ENCODE data around the gene CNTNAP1. TPM values are rescaled to one million over a fixed set of nuclear protein-coding genes. Genes with fewer than 3 reads are reported as not detected.

CNTNAP1 gene
- polyA plus RNA-seq, 1 experiment: 90.6 TPM

- no peak overlapping the region for H3K4me3 ChIP-seq (ENCODE audit: low read depth, low read length)
- CTCF ChIA-PET: interaction anchor here (3.0 kb wide), 1 partner anchor 15 kb away, joined by 10 read pairs; no protein-coding TSS in a partner anchor
Measured at GRCh38 chr17:42694524-42694923, 12.2 kb downstream of the CNTNAP1 start.

DNA sequence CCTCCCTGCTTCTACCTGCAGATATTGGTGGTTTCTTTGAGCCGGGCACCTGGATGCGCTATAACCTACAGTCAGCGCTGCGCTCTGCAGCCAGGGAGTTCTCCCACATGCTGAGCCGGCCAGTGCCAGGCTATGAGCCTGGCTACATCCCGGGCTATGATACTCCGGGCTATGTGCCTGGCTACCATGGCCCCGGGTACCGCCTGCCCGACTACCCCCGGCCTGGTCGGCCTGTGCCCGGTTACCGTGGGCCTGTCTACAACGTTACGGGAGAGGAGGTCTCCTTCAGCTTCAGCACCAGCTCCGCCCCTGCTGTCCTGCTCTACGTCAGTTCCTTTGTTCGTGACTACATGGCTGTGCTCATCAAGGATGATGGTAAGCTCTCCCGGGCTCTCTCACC is 13.2 kb downstream of the CNTNAP1 start:
- DNase-seq (ENCODE audit: low read depth): no peak
- H3K4me3 ChIP-seq (ENCODE audit: low read depth, low read length): no peak overlapping the region
- H3K27me3 ChIP-seq (ENCODE audit: control insufficient read depth, insufficient read depth, low read length): no peaks in the 10 kb centered on the region
- CTCF ChIA-PET: no interaction called here
- peaks cover 30% of the 10 kb centered on the region for H3K36me3 ChIP-seq (ENCODE audit: control insufficient read depth, insufficient read depth, low read length)
- TF ChIP-seq, protein P1, sequence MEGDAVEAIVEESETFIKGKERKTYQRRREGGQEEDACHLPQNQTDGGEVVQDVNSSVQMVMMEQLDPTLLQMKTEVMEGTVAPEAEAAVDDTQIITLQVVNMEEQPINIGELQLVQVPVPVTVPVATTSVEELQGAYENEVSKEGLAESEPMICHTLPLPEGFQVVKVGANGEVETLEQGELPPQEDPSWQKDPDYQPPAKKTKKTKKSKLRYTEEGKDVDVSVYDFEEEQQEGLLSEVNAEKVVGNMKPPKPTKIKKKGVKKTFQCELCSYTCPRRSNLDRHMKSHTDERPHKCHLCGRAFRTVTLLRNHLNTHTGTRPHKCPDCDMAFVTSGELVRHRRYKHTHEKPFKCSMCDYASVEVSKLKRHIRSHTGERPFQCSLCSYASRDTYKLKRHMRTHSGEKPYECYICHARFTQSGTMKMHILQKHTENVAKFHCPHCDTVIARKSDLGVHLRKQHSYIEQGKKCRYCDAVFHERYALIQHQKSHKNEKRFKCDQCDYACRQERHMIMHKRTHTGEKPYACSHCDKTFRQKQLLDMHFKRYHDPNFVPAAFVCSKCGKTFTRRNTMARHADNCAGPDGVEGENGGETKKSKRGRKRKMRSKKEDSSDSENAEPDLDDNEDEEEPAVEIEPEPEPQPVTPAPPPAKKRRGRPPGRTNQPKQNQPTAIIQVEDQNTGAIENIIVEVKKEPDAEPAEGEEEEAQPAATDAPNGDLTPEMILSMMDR (IDR thresholded peaks at IDR 0.05; ENCODE audit: insufficient read depth, low read depth, low read length): no peak
- POLR2A ChIA-PET: no interaction called here

More at GRCh38 chr17:42694524-42694923, 12.2 kb downstream of the CNTNAP1 start:
- POLR2A ChIA-PET: interaction anchor here (0.7 kb wide), 1 partner anchor 100 kb away, joined by 4 read pairs; no protein-coding TSS in a partner anchor
- no peak for DNase-seq (ENCODE audit: low read depth)
- TF ChIP-seq, protein P1 (IDR thresholded peaks at IDR 0.05; ENCODE audit: insufficient read depth, low read depth, low read length): no peak
- peaks cover 30% of the 10 kb centered on the region for H3K36me3 ChIP-seq (ENCODE audit: control insufficient read depth, insufficient read depth, low read length)
- H3K27me3 ChIP-seq (ENCODE audit: control insufficient read depth, insufficient read depth, low read length): no peaks in the 10 kb centered on the region

GRCh38 chr17:42697108-42697811 is 14.9 kb downstream of the CNTNAP1 start:
- no peak overlapping the region for H3K4me3 ChIP-seq (ENCODE audit: low read depth, low read length)
- ChIA-PET CTCF (interaction anchor here (0.6 to 2.9 kb wide), 4 partner anchors 16 to 119 kb away, joined by 3 to 9 read pairs (median 6); partner anchors contain the start of genes CCR10 and PSMC3IP), POLR2A (no interaction called here)
- TF ChIP-seq, protein P1 (IDR thresholded peaks at IDR 0.05; ENCODE audit: insufficient read depth, low read depth, low read length): no peak
- DNase-seq (ENCODE audit: low read depth): no peak
- peaks cover 25% of the 10 kb centered on the region for H3K36me3 ChIP-seq (ENCODE audit: control insufficient read depth, insufficient read depth, low read length)
- H3K27me3 ChIP-seq (ENCODE audit: control insufficient read depth, insufficient read depth, low read length): no peaks in the 10 kb centered on the region

DNA sequence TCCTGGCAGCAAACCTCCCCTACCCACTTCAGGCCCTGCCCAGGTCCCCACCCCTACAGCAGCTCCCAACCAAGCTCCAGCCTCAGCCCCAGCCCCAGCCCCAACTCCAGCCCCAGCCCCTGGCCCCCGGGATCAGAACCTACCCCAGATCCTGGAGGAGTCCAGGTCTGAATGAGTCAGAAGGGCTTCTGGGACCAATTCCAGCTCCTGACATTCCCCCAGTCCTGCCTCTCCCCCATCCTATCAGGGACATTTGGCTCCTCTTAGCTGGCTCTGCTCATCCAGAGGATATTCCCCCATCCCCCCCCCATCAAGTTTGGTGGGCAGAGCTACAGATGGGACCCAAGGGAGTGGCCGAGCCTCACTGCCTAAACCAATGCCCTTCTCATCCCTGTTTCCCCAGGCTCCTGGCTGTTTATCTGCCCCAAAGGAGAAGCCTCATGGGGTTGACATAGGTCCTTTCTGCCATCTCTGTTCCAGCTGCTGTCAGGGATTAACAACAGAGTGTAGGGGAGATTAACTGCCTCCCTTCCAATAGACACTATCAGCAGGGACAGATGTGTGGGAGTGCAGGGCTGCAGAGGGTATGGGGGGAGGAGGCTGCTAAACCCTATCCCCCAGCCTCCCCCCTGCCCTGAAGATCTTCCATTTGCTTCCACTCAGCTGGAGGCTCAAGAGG is 16.5 kb downstream of the CNTNAP1 start:
- ChIA-PET POLR2A (interaction anchor here (0.6 kb wide), 1 partner anchor 163 kb away, joined by 3 read pairs; the partner anchor contains the start of gene NAGLU), CTCF (interaction anchor here (0.8 to 2.9 kb wide), 3 partner anchors 15 to 121 kb away, joined by 3 to 9 read pairs (median 8); partner anchors contain the start of gene PSMC3IP)
- DNase-seq (ENCODE audit: low read depth): peak; percentile 40
- H3K27me3 ChIP-seq (ENCODE audit: control insufficient read depth, insufficient read depth, low read length): no peaks in the 10 kb centered on the region
- TF ChIP-seq, protein P1 (IDR thresholded peaks at IDR 0.05; ENCODE audit: insufficient read depth, low read depth, low read length): no peak
- peaks cover 24% of the 10 kb centered on the region for H3K36me3 ChIP-seq (ENCODE audit: control insufficient read depth, insufficient read depth, low read length)
- no peak overlapping the region for H3K4me3 ChIP-seq (ENCODE audit: low read depth, low read length)

DNA sequence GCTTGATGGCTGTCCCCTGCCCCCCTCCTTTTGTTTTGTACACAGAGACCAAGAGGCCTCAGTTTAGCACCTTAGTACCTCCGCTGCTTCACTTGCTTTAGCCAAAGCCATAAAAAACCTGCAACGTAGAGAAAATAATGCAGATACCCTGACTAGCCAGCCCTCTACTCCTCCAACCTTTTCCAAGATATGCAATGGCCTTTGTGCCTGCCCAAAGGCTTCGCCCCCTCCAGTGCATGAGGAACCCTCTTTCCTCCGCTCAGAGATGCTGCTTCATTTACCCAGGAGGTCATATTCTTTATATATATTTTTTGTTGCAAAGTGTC is 17.0 kb downstream of the CNTNAP1 start:
- ChIA-PET CTCF (interaction anchor here (2.9 kb wide), 1 partner anchor 121 kb away, joined by 9 read pairs; the partner anchor contains the start of gene PSMC3IP), POLR2A (interaction anchor here (0.6 kb wide), 1 partner anchor 164 kb away, joined by 3 read pairs; the partner anchor contains the start of gene NAGLU)
- DNase-seq (ENCODE audit: low read depth): no peak
- TF ChIP-seq, protein P1 (IDR thresholded peaks at IDR 0.05; ENCODE audit: insufficient read depth, low read depth, low read length): no peak
- H3K36me3 ChIP-seq (ENCODE audit: control insufficient read depth, insufficient read depth, low read length): peaks cover 25% of the 10 kb centered on the region
- no peaks in the 10 kb centered on the region for H3K27me3 ChIP-seq (ENCODE audit: control insufficient read depth, insufficient read depth, low read length)
- no peak overlapping the region for H3K4me3 ChIP-seq (ENCODE audit: low read depth, low read length)
